CD4-positive, alpha-beta T cell treated with Interleukin-17A for 1 hour (primary cell): ENCODE data around the gene PMEPA1.
"Not testable (repeated sequence)": the region's sequence is repeated elsewhere in the genome, so short reads cannot be mapped to it uniquely, and the experiment has no call there.

ENCODE experiments used
- DNase-seq: peaks from one replicate; pipeline ENCODE4 v3.0.0-alpha.2; 2020

Gene PMEPA1

DNA sequence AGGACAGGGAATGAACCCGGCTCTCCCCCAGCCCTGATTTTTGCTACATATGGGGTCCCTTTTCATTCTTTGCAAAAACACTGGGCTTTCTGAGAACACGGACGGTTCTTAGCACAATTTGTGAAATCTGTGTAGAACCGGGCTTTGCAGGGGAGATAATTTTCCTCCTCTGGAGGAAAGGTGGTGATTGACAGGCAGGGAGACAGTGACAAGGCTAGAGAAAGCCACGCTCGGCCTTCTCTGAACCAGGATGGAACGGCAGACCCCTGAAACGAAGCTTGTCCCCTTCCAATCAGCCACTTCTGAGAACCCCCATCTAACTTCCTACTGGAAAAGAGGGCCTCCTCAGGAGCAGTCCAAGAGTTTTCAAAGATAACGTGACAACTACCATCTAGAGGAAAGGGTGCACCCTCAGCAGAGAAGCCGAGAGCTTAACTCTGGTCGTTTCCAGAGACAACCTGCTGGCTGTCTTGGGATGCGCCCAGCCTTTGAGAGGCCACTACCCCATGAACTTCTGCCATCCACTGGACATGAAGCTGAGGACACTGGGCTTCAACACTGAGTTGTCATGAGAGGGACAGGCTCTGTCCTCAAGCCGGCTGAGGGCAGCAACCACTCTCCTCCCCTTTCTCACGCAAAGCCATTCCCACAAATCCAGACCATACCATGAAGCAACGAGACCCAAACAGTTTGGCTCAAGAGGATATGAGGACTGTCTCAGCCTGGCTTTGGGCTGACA lies 60.8 kb downstream of the PMEPA1 start:
- no peak for DNase-seq

DNA sequence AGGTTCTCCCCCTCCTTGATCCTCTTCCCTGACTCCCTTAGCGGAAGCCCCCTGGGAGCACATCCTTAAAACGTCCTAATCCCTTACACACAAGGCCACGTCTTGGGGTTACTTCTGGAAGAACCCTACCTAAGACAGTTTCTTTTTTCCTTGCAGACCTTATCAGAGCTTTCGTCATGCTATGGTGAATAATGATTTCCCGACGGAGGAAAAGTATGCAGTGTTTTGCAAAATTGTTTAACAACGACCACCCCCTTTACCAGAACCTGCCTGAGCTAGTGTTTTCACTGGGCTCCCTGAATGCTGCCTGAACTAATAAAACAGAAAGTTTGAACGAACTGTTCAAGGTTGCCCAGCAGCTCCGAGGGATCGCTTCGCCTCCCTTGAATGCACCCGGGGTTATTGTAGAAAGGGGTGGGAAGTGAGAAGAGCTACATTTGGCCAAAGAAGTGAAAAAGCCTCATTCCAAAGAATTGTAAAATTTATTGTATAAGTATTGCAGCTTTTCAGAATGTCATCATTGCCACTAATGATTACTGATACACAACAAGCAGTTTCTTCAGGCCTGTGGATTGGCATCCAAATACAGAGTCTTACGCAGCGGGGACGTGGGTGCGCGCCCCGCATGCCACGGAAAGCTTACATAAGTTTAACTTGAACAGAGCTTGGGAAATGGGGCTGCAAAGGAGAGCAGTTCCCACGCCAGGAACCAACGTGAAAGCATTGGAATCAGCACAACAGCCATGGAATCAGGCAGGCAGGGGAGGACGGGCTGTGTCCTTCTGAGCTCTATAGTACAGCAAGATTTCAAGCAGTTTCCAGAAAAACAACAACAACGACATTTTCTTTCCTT lies 61.7 kb downstream of the PMEPA1 start:
- no peak for DNase-seq

DNA sequence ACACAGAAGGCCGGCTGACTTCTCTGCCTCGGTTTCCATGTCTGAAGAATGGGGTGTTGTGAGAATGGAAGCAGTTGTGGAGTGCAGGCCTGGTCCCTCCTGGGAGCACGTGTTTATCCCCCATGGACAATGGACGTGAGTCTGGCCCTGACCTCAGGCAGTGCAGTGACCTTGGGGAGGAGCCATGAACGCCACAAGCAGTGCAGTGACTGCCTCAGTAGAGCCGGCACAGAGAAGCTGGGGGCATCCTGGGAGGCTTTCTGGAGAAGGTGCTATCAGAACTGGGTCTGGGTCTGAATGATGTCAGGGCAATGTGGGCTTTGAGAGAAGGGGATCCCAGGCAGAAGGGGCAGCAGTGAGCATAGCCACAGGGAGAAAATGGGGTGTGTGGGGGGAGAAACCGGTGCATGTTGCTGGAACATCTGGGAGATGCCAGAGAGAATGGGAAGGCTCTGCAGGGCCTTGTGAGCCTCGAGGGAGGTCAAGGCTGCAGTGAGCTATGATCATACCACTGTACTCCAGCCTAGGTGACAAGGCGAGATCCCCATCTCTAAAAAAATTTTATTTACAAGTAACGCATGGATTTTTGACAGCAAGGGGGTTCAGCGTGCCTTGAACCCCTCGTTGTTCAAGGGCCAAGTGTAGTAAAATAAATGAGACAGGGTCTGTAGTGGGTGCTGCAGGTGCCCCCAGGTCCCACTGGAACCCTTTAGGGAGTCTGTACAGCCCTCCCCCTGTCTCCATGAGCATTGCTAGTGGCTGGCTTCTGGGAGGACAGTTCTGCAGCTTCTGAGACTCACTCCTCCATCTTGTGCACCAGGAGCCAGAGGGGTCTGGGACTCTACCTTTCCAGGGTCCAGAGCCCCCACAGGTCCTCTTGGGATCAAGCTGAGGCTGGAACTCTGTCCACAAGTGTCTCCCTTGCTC lies 62.5 kb downstream of the PMEPA1 start:
- DNase-seq: no peak

DNA sequence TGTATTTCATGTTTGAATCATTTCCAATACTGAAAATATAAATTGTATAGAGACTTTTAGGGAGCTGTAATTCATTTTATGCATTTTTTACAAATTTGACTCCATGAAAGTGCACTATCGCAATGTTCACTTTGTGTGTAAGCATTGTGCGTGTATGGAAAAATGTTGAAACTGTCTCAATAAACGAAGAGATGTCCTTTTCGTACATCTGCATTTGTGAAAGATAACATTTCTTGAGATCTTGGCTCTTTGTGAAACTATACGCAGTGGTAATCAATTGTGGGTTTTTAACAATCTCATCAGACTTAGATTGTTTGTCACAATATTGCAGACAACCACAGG lies 70.9 kb downstream of the PMEPA1 start:
- DNase-seq: no peak

DNA sequence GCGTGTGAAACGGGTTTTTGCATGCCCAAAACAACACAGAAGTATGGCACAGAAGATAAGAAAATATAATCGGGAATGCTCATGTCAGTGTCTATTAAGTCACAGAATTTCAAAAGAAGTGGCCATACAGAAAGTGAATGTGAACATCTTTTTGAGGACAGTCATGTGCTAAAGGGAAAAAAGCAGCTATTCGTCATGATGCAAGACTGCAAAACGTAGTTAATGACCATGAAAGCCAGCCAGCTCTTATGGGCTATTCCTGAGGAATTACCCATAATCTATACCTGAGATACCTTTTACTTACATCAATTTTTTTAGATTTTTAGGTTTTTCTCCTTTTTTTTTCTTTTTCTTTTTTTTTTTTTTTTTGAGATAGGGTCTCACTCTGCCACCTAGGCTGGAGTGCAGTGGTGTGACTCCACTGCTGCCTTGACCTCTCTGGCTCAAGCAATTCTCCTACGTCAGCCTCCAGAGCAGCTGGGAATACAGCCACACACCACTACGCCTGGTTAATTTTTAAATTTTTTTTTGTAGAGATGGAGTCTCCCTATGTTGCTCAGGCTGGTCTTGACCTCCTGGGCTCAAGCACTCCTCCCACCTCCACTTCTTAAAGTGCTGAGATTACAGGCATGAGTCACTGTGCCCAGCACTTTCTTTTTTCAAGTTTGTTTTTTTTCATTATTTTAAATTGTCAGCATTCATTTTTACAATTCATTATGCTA lies 71.5 kb downstream of the PMEPA1 start:
- no peak for DNase-seq

DNA sequence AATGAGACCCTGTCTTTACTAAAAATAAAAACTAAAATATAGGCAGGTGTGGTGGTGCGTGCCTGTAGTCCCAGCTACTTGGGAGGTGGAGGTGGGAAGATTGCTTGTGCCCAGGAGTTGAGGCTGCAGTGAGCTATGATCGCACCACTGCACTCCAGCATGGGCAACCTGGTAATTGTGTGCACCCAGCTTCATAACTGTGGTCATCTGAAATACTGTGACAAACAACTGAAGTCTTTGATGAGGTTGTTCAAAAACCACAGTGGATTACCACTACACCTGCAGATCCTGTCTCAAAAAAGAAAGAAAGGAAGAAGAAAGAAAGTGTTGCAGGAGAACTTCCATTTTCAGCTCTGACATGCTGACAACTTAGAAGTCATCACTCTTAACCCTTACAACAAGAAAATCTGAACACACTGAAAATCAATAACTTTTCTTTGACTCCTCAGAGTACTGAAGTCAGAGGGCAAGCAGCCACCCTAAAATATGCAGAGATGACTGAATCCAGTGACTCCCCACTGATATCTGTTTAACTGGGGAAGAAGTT lies 75.8 kb downstream of the PMEPA1 start:
- DNase-seq: peak; percentile 52

DNA sequence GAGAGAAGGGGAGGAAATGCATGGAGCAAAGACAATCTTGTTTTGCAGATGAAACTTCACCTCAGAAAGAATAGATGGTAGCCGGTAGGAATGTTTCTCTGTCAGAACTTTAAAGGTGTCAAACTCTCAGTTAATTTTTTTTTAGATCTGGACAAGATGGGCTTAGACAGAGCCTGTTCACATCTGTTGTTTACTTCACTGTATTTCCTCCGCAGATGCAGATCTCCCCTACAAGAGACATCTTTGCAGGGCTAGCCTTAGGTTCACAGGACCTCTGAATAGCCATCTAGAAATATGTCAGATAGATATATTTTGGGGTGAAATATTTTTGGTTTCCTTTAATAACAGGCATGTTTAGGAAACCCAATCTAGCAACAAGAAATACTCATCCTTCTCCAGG lies 77.5 kb downstream of the PMEPA1 start:
- DNase-seq: no peak

DNA sequence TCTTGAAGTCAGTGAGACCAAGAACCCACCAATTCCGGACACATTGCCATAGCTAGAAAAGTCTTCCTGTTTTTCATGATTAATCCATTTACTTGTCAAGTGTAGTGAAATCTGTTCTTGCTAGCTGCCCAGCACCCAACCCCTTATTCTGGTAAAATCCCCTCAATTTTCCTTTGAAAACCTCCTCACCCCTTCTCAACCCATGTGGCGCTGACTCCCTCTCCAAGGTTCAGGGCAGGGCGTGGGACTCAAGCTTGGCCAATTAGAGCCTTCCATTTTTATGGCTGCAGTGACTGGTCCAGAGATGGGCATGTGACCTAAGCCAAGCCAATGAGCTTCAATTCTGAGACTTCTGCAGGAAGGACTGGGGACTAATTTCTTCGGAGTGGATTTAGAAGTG lies 79.8 kb downstream of the PMEPA1 start:
- peak; percentile 31 for DNase-seq

DNA sequence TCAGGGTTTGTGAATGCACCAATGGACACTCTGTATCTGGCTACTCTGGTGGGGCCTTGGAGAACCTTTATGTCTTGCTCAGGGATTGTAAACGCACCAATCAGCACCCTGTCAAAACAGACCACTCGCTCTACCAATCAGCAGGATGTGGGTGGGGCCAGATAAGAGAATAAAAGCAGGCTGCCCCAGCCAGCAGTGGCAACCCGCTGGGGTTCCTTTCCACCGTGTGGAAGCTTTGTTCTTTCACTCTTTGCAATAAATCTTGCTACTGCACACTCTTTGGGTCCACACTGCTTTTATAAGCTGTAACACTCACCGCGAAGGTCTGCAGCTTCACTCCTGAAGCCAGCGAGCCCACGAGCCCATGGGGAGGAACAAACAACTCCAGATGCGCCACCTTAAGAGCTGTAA lies 80.3 kb downstream of the PMEPA1 start:
- DNase-seq: peak; percentile 57

DNA sequence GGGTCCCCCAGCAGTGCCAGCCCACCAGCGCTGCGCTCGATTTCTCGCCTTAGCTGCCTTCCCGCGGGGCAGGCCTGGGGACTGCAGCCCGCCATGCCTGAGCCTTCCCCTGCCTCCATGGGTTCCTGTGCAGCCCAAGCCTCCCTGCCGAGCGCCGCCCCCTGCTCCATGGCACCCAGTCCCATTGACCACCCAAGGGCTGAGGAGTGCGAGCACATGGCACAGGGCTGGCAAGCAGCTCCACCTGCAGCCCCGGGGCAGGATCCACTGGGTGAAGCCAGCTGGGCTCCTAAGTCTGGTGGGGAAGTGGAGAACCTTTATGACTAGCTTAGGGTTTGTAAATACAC lies 80.9 kb downstream of the PMEPA1 start:
- DNase-seq: not testable (repeated sequence)

DNA sequence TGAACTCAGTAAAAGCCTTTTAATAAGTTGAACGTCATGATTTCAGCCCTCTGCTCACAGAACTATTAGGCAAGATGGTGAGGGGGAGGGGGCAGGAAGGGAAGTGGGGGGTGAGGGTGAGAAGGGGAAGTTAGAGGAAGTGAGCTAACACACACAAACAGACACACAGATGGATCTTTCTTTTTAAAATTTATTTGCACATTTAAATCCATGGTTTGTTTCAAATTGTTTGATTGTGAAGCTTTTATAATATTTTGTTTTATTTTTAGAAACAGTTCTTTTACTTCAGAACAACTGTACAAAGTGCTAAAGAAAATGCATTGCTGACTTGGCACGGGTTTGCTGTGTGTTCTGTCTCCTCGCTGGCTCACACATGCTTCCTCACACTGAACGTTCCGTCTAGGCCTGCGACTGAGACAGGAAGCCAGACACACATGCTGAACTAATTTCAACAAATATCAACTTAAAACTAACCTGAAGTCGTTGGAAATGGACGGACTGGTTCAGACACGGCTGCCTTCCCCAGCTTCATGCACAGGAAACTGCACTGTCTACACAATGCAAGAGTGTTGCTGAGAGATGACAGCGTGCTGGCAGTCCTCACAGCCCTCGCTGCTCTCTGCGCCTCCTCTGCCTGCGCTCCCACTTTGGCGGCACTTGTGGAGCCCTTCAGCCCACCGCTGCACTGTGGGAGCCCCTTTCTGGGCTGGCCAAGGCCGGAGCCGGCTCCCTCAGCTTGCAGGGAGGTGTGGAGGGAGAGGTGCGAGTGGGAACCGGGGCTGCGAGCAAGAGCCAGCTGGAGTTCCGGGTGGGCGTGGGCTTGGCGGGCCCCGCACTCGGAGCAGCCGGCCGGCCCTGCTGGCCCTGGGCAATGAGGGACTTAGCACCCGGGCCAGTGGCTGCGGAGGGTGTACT lies 81.5 kb downstream of the PMEPA1 start:
- DNase-seq: peak; percentile 80

DNA sequence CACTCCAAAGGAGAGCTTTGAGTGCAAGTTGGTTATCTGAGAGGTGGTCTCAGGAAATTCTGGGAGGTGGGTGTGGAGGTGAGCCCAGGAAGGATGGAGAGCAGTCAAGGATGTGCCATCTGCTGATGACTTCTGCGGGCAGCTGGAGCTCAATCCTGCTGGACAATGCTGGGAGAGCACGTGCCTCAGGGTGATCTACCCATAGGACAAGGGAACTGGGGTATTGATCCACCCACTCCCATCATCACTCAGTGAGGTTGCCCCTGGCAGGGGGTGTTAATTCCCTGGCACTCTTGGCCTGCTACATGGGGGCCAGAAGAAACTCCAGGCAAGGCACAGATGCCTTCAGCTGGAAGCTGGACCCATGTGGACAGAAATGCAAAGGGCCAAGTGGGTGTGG lies 82.5 kb downstream of the PMEPA1 start:
- DNase-seq: no peak

DNA sequence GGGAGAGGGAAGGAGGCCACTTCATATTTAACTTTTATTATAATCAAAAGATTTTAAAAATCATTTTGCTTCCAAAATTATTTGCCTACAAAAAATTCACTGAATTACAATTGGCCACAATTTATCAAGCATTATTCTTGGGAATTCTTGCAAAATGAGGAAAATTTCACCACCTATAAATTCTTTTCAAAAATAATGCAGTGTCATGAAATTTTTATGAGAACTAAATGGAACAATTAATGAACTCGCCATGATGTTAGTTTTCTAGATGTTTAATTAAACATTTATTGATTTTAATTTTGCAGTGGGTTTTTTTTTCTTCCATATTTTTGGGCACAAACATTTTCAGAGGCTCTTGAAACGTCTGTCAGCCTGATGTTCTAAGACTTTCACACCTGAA lies 83.8 kb downstream of the PMEPA1 start:
- no peak for DNase-seq

DNA sequence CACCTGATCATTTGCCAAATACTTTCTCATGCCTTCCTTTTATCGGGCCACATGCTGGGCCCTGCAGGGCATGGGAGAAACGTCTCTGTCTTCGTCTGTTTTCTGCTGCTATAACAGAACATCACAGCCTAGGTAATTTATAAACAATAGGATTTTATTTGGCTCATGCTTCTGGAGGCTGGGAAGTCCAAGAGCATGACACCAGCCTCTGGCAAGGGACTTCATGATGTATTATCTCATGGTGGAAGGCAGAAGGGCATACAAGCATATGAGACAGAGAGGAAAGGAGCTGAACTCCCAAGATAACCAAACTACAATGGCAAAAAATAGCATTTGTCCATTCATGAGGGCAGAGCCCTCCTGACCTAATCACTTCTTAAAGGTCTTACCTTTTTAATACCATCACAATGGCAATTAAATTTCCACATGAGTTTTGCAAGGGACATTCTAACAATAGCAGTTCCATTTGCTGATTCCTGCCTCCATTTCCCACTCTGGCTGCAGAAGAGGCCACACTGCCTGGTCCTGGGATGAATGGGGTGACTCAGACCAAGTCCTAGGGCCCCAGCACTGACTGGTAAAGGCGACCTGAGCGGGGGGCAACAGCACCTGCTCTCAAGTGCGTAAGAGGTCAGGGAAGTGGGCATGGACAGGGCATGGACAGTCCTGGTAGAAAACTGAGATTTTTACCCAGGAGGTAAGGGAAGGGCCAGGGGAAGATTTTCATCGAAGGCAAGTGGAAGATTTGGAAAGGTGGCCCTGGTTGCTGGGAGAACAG lies 84.4 kb downstream of the PMEPA1 start:
- DNase-seq: no peak

DNA sequence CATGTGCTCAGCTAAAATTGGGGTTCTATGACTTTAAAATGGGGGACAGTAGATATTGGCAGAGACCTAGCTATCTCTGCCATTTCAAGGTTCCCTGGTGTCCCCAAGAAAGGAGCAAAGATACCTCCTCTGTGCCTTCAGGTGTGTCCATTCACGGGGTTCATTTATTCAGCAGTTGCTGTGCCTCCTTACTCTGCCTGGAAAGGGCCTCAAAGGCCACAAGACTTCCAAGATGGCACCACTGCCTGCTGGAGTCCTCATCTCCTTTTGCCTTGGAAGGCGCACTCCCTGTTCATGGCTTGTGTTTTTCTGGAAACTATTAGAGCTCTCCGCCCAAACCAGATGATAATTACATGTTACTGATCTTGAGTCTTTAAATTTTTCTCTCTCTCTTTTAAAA lies 85.7 kb downstream of the PMEPA1 start:
- no peak for DNase-seq

DNA sequence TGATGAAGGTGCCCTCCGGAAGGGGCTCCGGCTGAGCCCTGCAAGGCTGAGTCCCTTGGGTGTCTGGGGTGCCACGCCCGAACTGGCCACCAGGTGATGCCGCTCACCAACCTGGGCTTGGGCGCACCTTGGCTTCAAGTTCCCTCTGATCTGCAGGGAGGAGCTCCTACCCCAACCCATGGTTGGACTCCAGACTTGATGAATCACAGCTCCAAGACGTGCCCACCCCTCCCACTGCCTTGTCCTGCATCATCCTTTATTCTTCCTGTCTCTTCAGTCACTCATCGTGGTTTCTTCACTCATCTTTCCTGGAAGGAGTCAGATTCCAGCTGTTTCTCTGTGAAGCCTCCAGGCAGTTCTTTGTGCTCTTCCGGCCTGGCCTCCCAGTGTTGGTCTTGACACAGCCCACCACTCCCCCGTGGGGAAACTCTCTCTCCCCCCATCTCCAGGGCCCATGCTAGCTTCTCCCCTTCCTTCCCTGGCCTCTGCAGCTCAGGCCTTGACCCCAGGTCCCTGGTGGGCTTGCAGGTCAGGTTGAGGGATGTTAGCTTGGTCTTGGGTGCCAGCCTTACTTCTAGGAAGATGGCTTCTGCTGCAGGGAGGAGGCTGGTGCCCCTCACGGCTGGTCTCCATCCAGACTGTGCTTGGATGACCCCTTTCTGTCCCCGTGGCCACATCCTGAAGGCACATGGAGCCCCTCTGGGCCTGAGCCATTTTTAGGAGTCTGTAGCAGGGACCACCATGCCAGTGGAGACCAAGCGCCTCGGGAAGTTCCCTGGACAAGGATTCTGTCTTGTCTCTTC lies 87.0 kb downstream of the PMEPA1 start:
- peak; percentile 80 for DNase-seq

DNA sequence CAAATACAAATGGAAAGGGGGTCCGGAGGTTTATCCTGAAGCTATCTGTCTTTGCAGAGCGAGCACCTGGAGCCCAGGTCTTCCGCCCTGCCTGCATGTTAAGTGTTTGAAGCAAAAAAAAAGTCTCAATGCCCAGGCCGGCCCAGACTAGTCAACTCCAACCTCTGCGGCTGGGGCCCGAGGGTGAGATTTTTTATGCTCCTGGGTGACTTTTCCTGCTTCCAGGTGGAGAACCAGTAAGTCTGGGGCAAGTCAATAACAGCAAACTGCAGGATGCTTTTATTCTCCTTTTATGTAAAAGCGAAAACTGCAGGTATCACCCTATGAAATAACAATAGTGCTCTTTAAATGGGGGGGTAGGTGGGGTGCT lies 87.6 kb downstream of the PMEPA1 start:
- DNase-seq: no peak

DNA sequence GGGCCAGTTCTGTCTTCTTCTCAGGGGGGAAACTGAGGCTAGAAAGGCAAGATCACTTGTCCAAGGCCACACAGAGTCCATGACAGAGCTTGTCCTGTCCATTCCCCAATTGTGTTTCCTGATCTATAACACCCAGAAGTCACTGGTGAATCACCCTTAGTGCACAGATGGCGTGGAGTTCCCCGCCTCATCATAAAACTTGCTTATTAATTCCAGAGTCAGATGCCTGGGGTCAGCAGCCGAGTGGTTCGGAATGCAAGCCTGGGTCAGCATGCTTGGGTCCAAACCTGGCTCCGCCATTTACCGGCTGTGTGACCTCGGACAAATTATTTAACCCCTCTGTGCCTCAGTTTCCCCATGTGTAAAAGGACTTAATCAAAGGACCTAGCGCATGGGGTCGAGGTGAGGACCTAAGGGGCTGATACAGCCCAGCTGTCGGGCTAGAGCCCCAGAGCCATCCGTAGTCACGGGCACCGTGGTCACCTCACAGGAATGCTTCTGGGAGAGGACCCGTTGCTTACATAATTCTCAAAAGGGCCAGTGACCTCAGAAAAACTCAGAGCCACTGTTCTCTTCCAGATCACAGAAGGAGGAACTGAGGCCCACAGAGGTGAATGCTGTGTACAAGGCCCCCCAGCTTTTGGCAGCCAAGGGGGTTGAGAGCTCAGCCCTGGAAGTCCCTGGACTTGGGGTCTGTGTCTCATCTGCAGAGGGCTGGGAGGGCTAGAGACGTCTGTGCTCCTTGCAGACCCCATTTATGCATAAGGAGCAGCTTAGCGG lies 88.2 kb downstream of the PMEPA1 start:
- no peak for DNase-seq

DNA sequence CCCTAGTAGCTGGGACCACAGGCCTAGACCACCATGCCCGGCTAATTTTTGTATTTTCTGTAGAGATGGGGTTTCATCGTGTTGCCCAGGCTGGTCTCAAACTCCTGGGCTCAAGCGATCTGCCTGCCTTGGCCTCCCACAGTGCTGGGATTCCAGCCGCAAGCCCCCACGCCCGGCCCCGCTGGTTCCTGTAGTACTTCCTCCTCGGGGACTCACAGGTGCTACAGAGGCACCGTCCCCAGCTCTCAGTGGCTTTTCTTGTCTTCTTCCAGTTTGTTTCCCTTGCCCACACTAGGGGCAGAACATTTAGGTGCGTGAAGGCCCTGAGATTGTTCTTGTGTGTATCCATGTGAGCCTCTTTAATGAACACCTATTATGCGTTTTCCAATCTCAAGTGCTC lies 88.8 kb downstream of the PMEPA1 start:
- DNase-seq: no peak
